ENCODE results near the gene POM121.
"Not testable (repeated sequence)": the region's sequence is repeated elsewhere in the genome, so short reads cannot be mapped to it uniquely, and the experiment has no call there.

GRCh38 chr7:72945597-72945996 lies 20.7 kb downstream of the POM121 start:
- TF ChIP-seq, protein P1, sequence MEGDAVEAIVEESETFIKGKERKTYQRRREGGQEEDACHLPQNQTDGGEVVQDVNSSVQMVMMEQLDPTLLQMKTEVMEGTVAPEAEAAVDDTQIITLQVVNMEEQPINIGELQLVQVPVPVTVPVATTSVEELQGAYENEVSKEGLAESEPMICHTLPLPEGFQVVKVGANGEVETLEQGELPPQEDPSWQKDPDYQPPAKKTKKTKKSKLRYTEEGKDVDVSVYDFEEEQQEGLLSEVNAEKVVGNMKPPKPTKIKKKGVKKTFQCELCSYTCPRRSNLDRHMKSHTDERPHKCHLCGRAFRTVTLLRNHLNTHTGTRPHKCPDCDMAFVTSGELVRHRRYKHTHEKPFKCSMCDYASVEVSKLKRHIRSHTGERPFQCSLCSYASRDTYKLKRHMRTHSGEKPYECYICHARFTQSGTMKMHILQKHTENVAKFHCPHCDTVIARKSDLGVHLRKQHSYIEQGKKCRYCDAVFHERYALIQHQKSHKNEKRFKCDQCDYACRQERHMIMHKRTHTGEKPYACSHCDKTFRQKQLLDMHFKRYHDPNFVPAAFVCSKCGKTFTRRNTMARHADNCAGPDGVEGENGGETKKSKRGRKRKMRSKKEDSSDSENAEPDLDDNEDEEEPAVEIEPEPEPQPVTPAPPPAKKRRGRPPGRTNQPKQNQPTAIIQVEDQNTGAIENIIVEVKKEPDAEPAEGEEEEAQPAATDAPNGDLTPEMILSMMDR (conservative IDR thresholded peaks at IDR 0.05 in 1 of 2, IDR thresholded peaks at IDR 0.05 in 1 of 2; ENCODE audit: low read depth in 1 of 2, low read length in 2 of 2): not testable (repeated sequence)
- not testable (repeated sequence) for TF ChIP-seq EZH2 (IDR thresholded peaks at IDR 0.05; ENCODE audit: low read length, missing control alignments)
